Mononuclear cell (primary cell): ENCODE data around the gene CACNA1C. TPM values are rescaled to one million over a fixed set of nuclear protein-coding genes. Genes with fewer than 3 reads are reported as not detected.

Experiments used
- H3K27me3 ChIP-seq: 2 replicates; pipeline ENCODE4 v1.6.0; 2011; ENCODE audit warnings: low read length, control low read depth; ENCODE audit not compliant: insufficient read depth
- H3K4me1 ChIP-seq: 2 replicates; pipeline ENCODE4 v1.5.1; 2011; ENCODE audit warnings: mild to moderate bottlenecking, low read length, control low read depth; ENCODE audit not compliant: insufficient read depth
- H3K4me3 ChIP-seq: 2 replicates; pipeline ENCODE4 v1.5.1; 2011; ENCODE audit warnings: mild to moderate bottlenecking, low read length, moderate library complexity
- H3K9me3 ChIP-seq: 2 replicates; pipeline ENCODE4 v1.5.1; 2011; ENCODE audit warnings: low read depth, mild to moderate bottlenecking, control low read depth, low read length
- total RNA-seq: library from RNA; depleted of rRNA; stranded (reverse); fragments of >200 nt; gene quantifications from one replicate; pipeline ENCODE4 v1.2.3, GENCODE V29; 2012

CACNA1C gene
- total RNA-seq, 1 donor = 0.10 TPM

DNA sequence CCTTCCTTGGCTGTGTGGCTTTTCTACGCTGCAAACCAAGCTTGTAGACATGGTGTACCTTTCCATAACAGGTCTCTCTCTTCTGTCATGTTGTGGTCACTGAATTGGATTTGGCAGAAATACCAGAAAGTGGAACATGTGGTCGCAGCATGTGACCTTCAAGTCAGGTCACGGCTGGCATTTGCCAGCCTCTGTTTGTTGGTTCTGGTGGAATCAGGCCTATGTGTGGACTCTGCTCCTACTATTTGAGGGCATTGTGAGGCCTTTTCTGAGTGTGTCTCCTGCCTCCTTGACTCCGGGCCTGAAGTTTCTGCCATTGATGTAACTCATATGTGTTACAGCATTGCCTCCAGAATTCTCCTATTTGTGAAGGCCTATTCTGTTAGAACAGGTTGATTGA is 116.7 kb downstream of the CACNA1C start:
- Histone ChIP-seq H3K4me3 (no peak overlapping the region), H3K27me3 (no peaks in the 10 kb centered on the region), H3K4me1 (no peaks in the 10 kb centered on the region), H3K9me3 (peaks cover 13% of the 10 kb centered on the region)

DNA sequence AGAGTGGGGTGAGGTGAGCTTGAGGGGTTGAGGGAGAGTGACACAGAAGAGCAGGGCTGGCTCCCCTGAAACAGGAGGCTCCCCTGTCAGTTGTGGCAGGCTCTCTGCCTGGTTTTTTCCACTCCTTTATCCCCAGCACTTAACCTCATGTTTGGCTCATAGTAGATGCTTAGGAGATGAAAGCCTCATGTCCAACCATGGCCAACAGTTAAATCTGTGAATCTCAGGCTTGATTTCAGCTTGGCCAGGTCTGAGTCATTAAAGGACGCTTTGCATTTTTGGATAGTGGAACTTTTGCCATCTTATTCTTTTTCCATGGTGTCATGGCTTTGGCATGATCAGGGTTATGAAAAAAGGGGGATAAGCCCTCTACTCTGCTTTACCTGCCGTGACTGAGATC is 117.2 kb downstream of the CACNA1C start:
- H3K9me3 ChIP-seq = peaks cover 13% of the 10 kb centered on the region
- no peaks in the 10 kb centered on the region for H3K4me1 ChIP-seq
- no peak overlapping the region for H3K4me3 ChIP-seq
- H3K27me3 ChIP-seq = no peaks in the 10 kb centered on the region

DNA sequence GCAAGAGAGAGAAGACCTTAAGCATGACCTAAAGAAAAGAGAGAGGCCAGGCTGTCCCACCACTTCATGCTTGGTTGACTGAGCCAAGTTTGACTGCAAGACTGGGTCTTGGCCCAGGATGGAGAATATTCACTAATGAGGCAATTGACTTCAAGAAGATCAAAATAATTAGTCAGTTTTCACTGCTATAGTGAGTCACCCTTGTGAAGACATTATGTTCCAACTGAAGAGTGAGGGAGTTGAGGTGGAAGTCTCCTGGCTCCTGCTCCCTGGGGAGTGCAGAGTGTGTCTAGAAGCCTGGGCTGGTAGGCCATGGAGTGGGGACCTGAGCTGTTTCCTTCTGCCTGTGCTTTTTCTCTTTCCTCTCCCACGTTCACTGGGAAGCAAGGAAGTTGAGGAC is 117.6 kb downstream of the CACNA1C start:
- Histone ChIP-seq H3K4me1 (no peaks in the 10 kb centered on the region), H3K4me3 (no peak overlapping the region), H3K9me3 (peaks cover 13% of the 10 kb centered on the region), H3K27me3 (no peaks in the 10 kb centered on the region)

DNA sequence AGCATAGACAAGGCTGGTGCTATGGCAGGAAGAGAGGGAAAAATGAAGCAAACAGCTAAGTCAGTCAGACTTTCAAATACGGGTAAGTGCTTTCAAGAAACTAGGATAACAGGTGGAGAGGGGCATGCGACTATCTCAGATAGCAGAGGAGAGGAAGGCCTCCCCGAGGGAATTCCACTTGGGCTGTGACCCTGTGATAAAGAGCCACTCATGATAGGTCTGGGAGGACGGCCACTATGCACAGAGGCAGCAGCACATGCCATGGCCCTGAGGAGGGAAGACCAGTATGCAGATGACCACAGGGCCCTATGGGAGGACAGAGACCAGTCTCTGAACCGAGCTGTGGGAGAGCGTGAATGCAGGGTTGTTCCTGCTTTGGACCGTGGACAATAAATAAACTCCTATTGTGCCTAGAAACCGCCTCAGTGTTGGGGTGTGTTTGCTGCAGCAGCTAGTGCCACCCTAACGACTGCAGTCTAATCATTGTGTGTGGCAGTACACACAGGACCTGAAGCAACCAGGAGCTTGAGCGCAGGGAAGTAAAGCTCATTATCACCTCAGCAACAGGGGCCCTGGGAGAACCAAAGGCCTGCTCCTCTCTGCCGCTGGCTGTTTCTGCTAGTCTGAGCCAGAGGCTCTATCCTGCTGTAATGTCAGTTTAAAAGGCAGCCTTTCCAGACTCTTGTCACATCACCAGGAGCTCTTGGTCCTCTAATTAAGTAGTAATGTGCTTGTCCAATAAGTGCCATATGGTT is 119.1 kb downstream of the CACNA1C start:
- Histone ChIP-seq H3K27me3 (no peaks in the 10 kb centered on the region), H3K9me3 (peaks cover 12% of the 10 kb centered on the region), H3K4me1 (no peaks in the 10 kb centered on the region), H3K4me3 (no peak overlapping the region)

DNA sequence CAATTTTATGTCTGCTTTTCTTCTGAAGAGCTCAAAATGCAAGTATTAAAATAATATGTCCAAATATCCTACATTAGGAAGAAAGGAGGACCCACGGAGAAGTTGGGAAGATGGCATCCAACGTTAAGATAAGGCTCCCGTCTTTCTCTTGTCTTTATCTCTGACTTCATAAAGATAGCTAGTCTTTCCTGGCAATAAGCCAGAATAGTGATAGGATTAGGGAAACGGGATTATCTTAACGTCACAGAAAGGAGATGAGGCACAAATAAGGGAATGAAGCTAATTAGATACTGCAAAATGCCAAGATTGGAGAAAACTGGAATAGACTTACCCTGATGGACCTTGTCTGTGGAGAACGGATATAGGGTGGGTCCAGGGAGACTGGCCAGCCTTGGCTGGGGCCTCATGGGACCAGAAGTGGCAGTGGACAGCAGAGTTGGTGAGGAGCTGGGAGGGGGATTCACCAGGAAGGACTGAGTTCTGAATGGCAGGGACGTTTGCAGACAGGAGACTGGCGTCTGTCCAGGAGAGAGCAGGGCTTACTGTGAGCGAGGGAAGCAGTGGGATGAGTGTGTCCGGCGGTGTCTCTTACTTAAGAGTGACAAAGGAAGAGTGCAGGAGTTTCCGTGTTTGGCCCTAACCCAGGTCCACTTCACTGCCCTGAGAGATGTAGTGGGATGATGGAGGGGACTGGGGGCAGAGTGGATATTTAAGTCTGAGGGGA is 119.9 kb downstream of the CACNA1C start:
- peaks cover 4% of the 10 kb centered on the region for H3K9me3 ChIP-seq
- H3K4me1 ChIP-seq = no peaks in the 10 kb centered on the region
- no peak overlapping the region for H3K4me3 ChIP-seq
- no peaks in the 10 kb centered on the region for H3K27me3 ChIP-seq

GRCh38 chr12:2173971-2174370 is 121.2 kb downstream of the CACNA1C start:
- Histone ChIP-seq H3K9me3 (no peaks in the 10 kb centered on the region), H3K27me3 (no peaks in the 10 kb centered on the region), H3K4me1 (no peaks in the 10 kb centered on the region), H3K4me3 (no peak overlapping the region)

GRCh38 chr12:2177003-2177402 is 124.2 kb downstream of the CACNA1C start:
- Histone ChIP-seq H3K4me3 (no peak overlapping the region), H3K27me3 (no peaks in the 10 kb centered on the region), H3K4me1 (no peaks in the 10 kb centered on the region), H3K9me3 (no peaks in the 10 kb centered on the region)

DNA sequence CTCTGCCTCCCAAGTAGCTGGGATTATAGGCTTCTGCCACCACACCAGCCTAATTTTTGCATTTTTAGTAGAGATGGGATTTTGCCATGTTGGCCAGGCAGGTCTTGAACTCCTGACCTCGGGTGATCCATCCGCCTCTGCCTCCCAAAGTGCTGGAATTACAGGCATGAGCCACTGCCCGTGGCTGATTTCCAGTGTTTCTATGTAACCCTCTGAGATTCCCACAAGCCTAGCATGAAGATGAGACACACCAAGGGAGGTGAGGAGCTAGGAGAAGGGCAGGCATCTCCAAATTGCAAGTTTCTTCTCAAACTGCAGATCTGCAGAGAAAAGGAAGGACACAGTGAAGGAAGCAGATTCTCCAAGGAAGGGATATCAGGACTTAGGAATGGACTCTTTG is 125.0 kb downstream of the CACNA1C start:
- no peaks in the 10 kb centered on the region for H3K9me3 ChIP-seq
- no peak overlapping the region for H3K4me3 ChIP-seq

DNA sequence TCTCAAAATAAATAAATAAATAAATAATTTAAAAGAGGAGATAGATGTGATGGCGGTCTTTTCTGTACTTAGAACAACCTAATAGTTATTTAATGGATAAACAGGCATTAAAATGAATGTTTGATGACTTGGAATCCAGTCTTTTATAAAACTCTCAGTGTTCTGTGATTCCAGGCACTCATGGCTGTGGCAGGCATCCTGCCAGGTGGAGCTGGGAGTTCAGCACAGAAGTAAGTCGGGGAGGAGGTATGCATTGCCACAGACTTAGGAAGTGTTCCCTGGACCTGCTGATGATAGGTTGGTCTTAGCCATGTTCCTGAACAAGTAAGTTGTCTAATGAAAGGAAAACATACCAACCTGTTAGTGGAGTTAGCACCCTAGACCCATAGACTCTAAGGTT is 126.3 kb downstream of the CACNA1C start:
- no peak overlapping the region for H3K4me3 ChIP-seq

More for the DNA sequence above, 125.0 kb downstream of the CACNA1C start:
- H3K4me1 ChIP-seq = no peaks in the 10 kb centered on the region
- no peaks in the 10 kb centered on the region for H3K27me3 ChIP-seq

DNA sequence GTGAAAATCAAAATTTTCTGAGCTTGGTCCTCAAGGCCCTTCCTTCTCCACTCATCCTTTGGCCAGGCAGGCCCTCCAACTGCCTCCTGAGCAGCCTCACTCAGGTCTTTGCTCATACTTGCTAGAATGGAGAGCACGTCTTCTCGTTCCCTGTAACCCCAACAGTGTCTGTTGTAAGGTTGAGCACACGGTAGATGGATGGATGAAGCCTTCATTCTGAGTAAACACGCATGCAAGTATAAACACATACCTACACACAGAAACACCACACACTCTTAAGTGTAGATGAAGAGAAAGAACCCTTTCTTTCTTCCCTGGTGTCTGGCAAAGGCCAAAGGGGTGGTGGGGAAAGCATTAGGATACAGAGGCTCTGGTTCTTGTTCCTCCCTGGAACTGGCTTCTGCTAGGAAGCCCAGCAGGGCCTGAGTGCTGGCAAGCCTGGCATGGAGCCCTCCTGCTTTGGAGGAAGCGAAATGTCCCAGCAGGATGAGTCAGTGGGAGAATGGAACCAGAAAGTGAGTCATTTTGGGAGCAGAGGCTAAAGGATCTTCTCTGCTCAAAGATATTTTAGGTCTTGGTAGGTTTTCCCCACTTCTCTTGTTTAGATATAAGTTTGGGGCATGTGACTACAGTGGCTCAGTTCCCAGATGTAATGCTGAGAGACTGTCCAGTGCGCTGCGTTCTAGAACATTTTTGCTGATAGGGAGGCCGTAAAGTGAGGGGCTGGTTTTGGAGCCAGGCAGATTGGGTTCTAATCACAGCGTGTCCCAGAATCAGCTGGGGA is 127.4 kb downstream of the CACNA1C start:
- no peaks in the 10 kb centered on the region for H3K27me3 ChIP-seq
- no peaks in the 10 kb centered on the region for H3K4me1 ChIP-seq
- H3K4me3 ChIP-seq = no peak overlapping the region
- no peaks in the 10 kb centered on the region for H3K9me3 ChIP-seq

More for the DNA sequence above, 126.3 kb downstream of the CACNA1C start:
- H3K27me3 ChIP-seq = no peaks in the 10 kb centered on the region
- H3K4me1 ChIP-seq = no peaks in the 10 kb centered on the region
- H3K9me3 ChIP-seq = no peaks in the 10 kb centered on the region

GRCh38 chr12:2180737-2181082 is 127.9 kb downstream of the CACNA1C start:
- no peak overlapping the region for H3K4me3 ChIP-seq
- H3K4me1 ChIP-seq = no peaks in the 10 kb centered on the region
- H3K9me3 ChIP-seq = no peaks in the 10 kb centered on the region
- no peaks in the 10 kb centered on the region for H3K27me3 ChIP-seq

DNA sequence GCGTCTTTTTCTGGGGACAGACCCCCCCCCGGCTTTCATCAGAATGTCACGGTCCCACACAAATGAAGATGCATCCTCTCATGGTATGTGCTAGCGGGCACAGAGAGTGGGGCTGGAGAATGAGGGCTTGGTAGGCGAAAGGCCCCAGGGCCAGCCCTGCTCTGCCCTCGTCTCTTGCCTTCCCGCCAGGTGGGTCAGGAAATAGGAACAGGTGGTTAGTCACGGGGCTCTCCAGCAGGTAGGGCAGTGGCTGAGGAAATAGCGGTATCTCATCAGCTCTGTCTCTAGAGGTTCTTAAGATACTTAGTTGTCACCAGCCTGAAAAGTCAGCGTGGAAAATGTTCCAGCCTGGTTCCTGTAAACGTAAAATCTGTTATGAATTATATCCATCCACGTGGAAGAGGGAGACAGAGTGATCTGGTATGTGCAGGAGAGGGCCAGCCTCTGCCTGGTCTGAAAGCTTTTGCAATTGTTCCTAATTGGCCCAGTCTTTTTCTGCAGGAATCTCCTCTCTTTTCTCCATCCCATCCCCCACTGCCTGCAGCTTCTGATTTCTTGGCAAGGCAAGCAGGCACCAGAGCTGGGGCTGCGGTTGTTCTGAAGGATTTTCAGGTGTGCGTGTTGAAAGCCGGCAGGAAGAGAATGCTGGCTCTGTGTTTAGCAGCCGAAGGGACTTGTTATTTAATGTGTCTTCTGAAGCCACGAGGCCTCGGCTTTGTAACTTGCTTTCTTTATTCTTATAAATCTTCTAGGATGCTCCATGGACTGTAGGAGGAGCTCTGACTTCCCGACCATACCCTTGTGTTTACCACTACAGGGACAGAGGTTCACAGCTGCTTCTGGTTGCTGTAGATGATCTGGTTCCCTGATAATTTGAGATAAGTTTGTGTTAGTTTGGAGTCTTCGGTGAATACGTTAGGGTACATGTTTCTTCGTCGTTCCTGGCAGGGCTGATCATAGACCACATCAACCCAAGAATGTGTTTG is 131.1 kb downstream of the CACNA1C start:
- Histone ChIP-seq H3K4me3 (no peak overlapping the region), H3K27me3 (no peaks in the 10 kb centered on the region), H3K9me3 (no peaks in the 10 kb centered on the region), H3K4me1 (no peaks in the 10 kb centered on the region)

GRCh38 chr12:2185751-2186341 is 133.1 kb downstream of the CACNA1C start:
- H3K4me3 ChIP-seq = no peak overlapping the region
- no peaks in the 10 kb centered on the region for H3K9me3 ChIP-seq
- H3K4me1 ChIP-seq = no peaks in the 10 kb centered on the region
- no peaks in the 10 kb centered on the region for H3K27me3 ChIP-seq
